OCI-LY1 (cell line): ENCODE measurements around the gene CEBPG.

ENCODE experiments used
- H2AFZ ChIP-seq: fragments of 200-600 bp; sonication (generic), shearing (Covaris generic); 2 replicates; pipeline ENCODE4 v1.6.0; 2014; ENCODE audit warnings: antibody characterized with exemption, mild to moderate bottlenecking, low read length
- H3F3A ChIP-seq: fragments of 200-600 bp; sonication (generic), shearing (Covaris generic); 2 replicates; pipeline ENCODE4 v1.6.0; 2014; ENCODE audit warnings: mild to moderate bottlenecking, antibody characterized with exemption, low read length, moderate library complexity; ENCODE audit not compliant: insufficient read depth
- H3K27ac ChIP-seq: fragments of 200-600 bp; sonication (generic); 2 replicates; pipeline ENCODE4 v1.5.1; 2014; ENCODE audit warnings: low read length, mixed run types, mild to moderate bottlenecking, low read depth; ENCODE audit not compliant: poor library complexity, severe bottlenecking
- H3K27me3 ChIP-seq: fragments of 200-600 bp; sonication (generic); 2 replicates; pipeline ENCODE4 v1.6.0; 2014; ENCODE audit warnings: antibody characterized with exemption, mild to moderate bottlenecking, low read length, moderate library complexity; ENCODE audit not compliant: insufficient read depth
- H3K36me3 ChIP-seq: fragments of 200-600 bp; sonication (generic); 2 replicates; pipeline ENCODE4 v1.6.1; 2014; ENCODE audit warnings: mild to moderate bottlenecking, antibody characterized with exemption, low read length, moderate library complexity, mixed read lengths; ENCODE audit not compliant: insufficient read depth
- H3K4me1 ChIP-seq: fragments of 200-600 bp; sonication (generic); 2 replicates; pipeline ENCODE4 v1.5.1; 2014; ENCODE audit warnings: mild to moderate bottlenecking, low read length, moderate library complexity; ENCODE audit not compliant: insufficient read depth, severe bottlenecking
- H3K4me2 ChIP-seq: fragments of 200-600 bp; sonication (generic), shearing (Covaris generic); 2 replicates; pipeline ENCODE4 v1.6.1; 2014; ENCODE audit warnings: low read length
- H3K4me3 ChIP-seq: fragments of 200-600 bp; sonication (generic); 2 replicates; pipeline ENCODE4 v1.5.1; 2014; ENCODE audit warnings: low read length, low read depth, mild to moderate bottlenecking, mixed read lengths; ENCODE audit not compliant: poor library complexity, severe bottlenecking
- H3K79me2 ChIP-seq: fragments of 200-600 bp; shearing (Covaris generic); 2 replicates; pipeline ENCODE4 v1.6.1; 2016; ENCODE audit warnings: mixed run types, low read length, mixed read lengths; ENCODE audit not compliant: insufficient read depth
- H3K9ac ChIP-seq: fragments of 200-600 bp; sonication (generic), shearing (Covaris generic); 2 replicates; pipeline ENCODE4 v1.6.1; 2014; ENCODE audit warnings: mild to moderate bottlenecking, low read length, mixed read lengths
- H3K9me2 ChIP-seq: fragments of 200-600 bp; sonication (generic), shearing (Covaris generic); 2 replicates; pipeline ENCODE4 v1.6.1; 2014; ENCODE audit warnings: low read depth, mild to moderate bottlenecking, low read length, mixed read lengths
- H3K9me3 ChIP-seq: fragments of 200-600 bp; shearing (Covaris generic); 2 replicates; pipeline ENCODE4 v1.6.1; 2014; ENCODE audit warnings: low read length, mixed read lengths
- H4K20me1 ChIP-seq: fragments of 200-600 bp; sonication (generic), shearing (Covaris generic); 2 replicates; pipeline ENCODE4 v1.6.0; 2016; ENCODE audit warnings: mild to moderate bottlenecking, low read length; ENCODE audit not compliant: insufficient read depth
- CTCF ChIP-seq: fragments of 200-600 bp; sonication (generic), shearing (Covaris generic); IDR thresholded peaks from 2 replicates; pipeline ENCODE4 v1.5.1; 2017; ENCODE audit warnings: mild to moderate bottlenecking, antibody characterized with exemption, low read length, moderate library complexity, mixed read lengths
- EZH2 ChIP-seq: fragments of 200-600 bp; sonication (generic), shearing (Covaris generic); IDR thresholded peaks from 2 replicates; pipeline ENCODE4 v1.8.0; 2017; ENCODE audit warnings: borderline replicate concordance, mixed run types, mild to moderate bottlenecking, antibody characterized with exemption, low read length, moderate library complexity, mixed read lengths

Gene CEBPG

GRCh38 chr19:33400856-33401682, 27.6 kb downstream of the CEBPG start:
- Histone ChIP-seq H4K20me1 (no peaks in the 10 kb centered on the region), H3K79me2 (no peaks in the 10 kb centered on the region), H3K9ac (no peak overlapping the region), H3K27ac (no peak overlapping the region), H2AFZ (no peak overlapping the region), H3K4me1 (no peaks in the 10 kb centered on the region), H3K9me2 (no peaks in the 10 kb centered on the region), H3K4me3 (no peak overlapping the region), H3K36me3 (no peaks in the 10 kb centered on the region), H3K4me2 (no peak overlapping the region), H3K9me3 (no peaks in the 10 kb centered on the region), H3F3A (no peaks in the 10 kb centered on the region), H3K27me3 (no peaks in the 10 kb centered on the region)
- no peak for TF ChIP-seq CTCF
- no peak for TF ChIP-seq EZH2

- Histone ChIP-seq H2AFZ (no peak overlapping the region), H3K9ac (no peak overlapping the region), H3K9me2 (no peaks in the 10 kb centered on the region), H3K9me3 (no peaks in the 10 kb centered on the region), H3K4me3 (no peak overlapping the region), H3K27ac (no peak overlapping the region), H3K79me2 (no peaks in the 10 kb centered on the region), H3F3A (no peaks in the 10 kb centered on the region), H3K36me3 (no peaks in the 10 kb centered on the region), H3K4me2 (no peak overlapping the region), H3K4me1 (no peaks in the 10 kb centered on the region), H3K27me3 (no peaks in the 10 kb centered on the region), H4K20me1 (no peaks in the 10 kb centered on the region)
- no peak for TF ChIP-seq EZH2
- no peak for TF ChIP-seq CTCF
Measured at GRCh38 chr19:33401683-33402420, 28.3 kb downstream of the CEBPG start.

GRCh38 chr19:33402421-33403220, 29.1 kb downstream of the CEBPG start:
- Histone ChIP-seq H3K36me3 (no peaks in the 10 kb centered on the region), H2AFZ (no peak overlapping the region), H3F3A (no peaks in the 10 kb centered on the region), H3K79me2 (no peaks in the 10 kb centered on the region), H3K4me1 (no peaks in the 10 kb centered on the region), H3K9me2 (no peaks in the 10 kb centered on the region), H3K4me3 (no peak overlapping the region), H3K27me3 (no peaks in the 10 kb centered on the region), H3K27ac (no peak overlapping the region), H3K4me2 (no peak overlapping the region), H4K20me1 (no peaks in the 10 kb centered on the region), H3K9me3 (no peaks in the 10 kb centered on the region), H3K9ac (no peak overlapping the region)
- TF ChIP-seq EZH2 (no peak), CTCF (no peak; the same call in 1 of the 2 replicates)
